GM21390 (cell line): ENCODE results near the gene RSRP1.

Experiments used
- ATAC-seq: cut with Tn5 transposase; IDR thresholded peaks from one replicate; pipeline ENCODE4 v1.9.1; 2021; ENCODE audit not compliant: unreplicated experiment

RSRP1 gene

DNA sequence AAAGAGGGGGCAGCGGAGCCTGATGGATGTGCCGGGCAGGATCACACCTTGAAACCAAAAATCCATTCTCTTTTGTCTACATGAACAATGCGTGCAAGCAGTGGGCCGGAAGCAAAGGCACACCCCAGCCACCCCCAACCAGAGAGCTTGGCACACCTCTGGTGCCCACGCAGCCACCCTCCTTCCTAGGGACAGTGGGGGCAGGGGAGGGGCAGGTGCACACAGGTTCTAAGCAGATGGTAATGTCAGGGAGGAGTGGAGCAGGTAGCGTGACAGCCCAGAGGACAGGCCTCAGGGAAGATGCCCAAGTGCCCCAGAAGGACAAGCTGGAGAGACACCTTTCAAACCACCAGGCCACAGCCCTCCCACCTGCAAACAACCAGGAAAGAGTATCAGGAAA, 51.4 kb downstream of the RSRP1 start:
- ATAC-seq, result no peak

DNA sequence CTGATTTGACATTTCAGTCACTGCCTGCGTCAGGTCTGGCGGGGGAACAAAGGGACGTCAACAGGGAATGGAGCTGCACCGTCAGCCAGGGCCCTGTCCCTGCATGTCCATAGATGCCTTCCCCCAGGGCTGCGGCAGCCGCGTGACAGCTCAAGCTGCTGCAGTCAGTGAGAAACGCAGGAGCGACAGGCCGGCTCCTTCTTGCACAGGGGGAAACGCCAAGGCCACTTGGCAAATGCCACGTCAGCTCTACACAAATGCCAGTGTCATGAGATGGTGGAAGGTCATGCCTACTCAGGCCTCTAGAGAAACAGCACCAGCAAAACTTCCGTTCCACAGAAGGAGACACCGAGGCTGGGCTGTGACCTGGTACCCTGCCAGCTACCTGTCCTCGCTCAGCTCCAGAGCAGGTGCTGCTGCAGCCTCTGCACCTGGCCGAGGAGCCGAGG, 52.7 kb downstream of the RSRP1 start:
- ATAC-seq, result no peak

DNA sequence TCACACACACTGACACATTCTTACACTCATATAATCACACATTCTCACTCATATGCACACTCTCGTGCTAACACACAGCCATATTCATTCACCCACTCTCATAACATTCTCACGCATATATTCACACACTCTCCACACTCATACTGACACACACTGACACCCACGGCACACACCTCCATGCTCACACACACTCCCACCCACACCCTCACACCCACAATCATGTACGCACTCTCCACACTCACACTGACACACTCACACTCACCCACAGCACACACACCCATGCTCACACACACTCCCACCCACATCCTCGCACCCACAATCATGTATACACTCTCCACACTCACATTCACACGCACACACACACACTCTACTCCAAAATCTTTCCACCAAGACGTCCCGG, 53.2 kb downstream of the RSRP1 start:
- ATAC-seq, result no peak

DNA sequence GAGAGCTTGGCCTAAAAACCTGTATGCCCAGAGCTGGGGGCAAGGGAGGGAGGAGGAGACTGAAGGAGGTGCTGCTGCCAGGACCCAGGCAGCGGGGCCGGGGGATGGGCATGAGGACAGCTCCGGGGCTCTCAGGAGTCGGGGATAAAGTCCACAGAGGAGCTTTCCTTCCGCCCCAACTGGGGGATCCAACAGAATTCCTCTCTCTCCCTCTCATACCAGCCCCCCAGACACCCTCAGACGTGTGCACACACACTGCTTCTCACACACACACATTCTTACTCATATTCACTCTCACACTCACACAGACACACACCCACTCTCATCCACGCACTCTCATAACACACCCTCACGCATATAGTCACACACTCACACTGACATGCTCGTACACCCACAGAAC, 54.0 kb downstream of the RSRP1 start:
- no peak for ATAC-seq
